Hepatic stellate cell (primary cell): ENCODE data around the gene AP1G2.
A peak's percentile ranks its signal among the peaks of the same experiment; 100 is the strongest.
"Not testable (repeated sequence)": the region's sequence is repeated elsewhere in the genome, so short reads cannot be mapped to it uniquely, and the experiment has no call there.

Experiments
- DNase-seq: peaks from one replicate; pipeline ENCODE4 v3.0.0; 2011; ENCODE audit warnings: low spot score

AP1G2 gene

GRCh38 chr14:23567186-23568020, at the start of gene AP1G2:
Gene AP1G2, minus strand, starts transcription at chr14:23567791. Its CDS starts 477 bp downstream, at chr14:23567314.
- peak; percentile 66 for DNase-seq

DNA sequence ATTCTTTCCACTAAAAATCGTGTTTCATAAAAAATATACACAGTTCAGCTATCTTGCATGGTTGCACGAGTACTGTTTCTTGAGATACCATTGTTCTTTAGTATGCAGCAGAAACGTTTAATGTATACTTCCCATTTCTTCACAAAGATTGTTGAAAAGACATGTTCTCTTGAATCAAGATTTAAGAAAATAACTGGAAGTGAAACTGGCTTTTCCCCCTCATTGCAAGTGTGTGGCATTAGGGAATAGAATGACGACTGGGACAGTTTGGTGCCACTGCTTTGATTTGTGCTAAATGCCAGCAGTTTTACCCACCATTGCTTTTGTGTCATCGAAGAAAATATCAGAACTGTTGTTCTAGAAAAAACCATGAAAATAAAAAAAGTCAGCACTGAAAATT, 48.3 kb upstream of the AP1G2 start:
- DNase-seq, result no peak

GRCh38 chr14:23614395-23614828, 46.8 kb upstream of the AP1G2 start:
- DNase-seq, result no peak

DNA sequence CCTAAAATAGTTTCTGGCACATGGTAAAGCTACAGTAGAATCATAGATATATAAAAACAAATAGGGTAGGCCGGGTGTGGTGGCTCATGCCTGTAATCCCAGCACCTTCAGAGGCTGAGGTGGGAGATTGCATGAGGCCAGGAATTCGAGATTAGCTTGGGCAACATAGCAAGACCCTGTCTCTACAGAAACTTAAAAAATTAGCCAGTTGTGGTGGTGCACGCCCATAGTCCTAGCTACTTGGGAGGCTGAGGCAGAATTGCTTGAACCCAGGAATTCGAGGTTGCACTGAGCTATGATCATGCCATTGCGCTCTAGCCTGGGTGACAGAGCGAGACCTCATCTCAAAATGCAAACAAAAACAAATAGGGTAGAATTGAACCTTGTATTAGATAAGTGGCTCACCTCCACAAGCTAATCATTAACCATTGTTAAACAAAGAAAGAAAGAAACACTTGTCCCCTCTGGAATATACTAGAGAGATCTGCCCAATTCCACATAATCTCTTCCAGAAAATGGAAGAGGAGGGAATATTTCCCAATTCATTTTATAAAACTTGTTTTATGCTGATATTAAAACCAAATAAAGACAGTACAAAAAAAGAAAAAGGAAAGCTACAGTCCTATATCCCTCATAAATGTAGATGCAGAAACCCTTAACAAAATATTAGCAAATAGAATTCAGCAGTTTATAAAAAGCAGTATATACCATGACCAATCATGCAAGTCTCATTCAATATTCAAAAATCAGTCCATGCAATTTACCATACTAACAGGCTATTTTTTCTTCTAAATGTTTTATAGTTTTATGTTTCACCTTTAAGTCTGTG, 45.9 kb upstream of the AP1G2 start:
- DNase-seq, result no peak

GRCh38 chr14:23612802-23613201, 45.2 kb upstream of the AP1G2 start:
- DNase-seq, result no peak

- no peak for DNase-seq
Measured at GRCh38 chr14:23612354-23612732, 44.8 kb upstream of the AP1G2 start.

GRCh38 chr14:23610815-23611289, 43.3 kb upstream of the AP1G2 start:
- DNase-seq, result no peak

GRCh38 chr14:23610090-23610814, 42.7 kb upstream of the AP1G2 start:
- DNase-seq, result no peak

DNA sequence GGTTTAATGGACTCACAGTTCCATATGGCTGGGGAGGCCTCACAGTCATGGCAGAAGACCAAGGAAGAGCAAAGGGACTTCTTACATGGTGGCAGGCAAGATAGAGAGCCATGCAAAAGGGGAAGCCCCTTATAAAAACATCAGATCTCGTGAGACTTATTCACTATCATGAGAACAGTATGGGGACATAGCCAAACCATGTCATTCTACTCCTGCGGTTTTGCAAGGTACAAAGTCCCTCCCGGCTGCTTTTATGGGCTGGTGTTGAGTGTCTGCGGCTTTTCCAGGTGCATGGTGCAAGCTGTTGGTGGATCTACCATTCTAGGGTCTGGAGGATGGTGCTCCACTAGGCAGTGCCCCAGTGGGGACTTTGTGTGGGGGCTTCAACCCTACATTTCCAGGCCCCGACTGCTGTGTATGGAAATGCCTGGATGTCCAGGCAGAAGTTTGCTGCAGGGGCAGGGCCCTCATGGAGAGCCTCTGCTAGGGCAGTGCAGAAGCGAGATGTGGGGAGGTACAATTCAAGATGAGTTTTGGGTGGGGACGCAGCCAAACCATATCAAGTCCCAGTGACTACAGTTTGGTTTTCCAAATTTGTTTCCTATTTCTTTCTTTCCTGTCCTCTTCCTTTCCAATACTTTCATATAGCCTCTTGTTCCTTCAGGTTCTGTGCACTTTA, 42.0 kb upstream of the AP1G2 start:
- DNase-seq, result not testable (repeated sequence)

DNA sequence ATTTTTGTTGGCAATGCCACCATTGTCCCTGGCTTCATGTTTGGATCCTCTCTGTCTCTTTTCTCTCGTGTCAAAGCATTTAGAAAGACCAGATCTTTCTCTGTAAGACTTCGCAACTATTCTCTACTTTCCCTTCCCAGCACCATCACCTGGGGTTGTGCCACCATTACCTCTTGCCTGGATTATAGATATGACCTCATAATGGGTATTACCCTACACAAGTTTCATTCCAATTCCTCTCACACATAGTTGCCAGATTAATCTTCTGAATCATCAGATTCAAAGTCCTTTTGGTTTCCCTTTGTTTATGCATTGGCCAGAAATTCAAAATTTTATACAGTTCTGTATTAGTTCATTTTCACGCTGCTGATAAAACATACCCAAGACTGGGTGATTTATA, 41.4 kb upstream of the AP1G2 start:
- DNase-seq, result no peak

GRCh38 chr14:23608454-23608853, 40.9 kb upstream of the AP1G2 start:
- no peak for DNase-seq

DNA sequence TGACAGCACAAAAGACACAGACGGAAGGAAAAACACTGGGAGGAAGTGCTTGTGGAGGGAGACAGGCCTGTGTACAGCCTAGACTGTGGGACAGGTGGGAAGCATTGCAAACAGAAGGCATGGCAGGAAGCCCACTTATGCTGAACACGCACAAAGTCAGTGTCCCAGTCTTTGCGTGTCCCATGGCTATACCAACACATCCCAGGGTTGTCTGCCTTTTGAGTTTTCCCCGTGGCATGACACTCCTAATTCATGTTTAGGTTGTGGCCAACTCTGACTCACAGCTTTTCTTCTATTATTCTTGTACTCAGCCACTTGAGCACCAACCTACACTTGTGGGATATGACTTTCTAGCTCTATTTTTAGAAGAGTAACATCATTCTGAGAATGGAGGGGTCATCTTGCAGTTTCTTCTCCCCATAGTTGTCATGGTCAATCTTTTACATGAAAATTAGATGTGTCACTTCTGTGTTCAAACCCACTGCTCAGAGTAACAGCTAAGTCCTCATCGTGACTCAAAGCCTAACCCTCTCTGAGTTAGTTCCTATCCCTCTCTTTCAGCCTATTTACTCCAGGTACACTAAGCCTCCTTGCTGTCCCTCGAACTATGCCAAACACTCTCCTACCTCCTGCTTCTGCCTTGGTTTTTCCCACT, 38.5 kb upstream of the AP1G2 start:
- DNase-seq, result no peak

DNA sequence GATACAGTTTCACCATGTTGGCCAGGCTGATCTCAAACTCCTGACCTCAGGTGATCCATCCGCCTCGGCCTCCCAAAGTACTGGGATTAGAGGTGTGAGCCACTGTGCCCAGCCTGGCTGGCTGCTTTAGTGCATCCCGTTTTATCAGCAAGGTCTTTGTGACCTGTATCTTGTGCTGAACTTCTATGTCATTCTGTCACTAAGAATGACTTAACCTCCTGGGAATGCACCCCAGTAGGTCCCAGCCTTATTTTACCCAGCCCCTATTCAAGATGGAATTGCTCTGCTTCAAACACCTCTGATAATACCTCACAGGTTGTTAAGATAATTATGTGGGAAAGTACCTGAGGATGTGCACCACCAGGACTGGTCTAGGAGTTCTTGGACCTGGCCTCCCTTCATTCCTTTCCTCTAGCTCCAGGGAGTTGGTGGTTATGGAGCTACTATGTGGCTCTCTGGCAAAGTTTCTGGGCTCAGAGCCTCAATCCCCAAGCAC, 37.1 kb upstream of the AP1G2 start:
- no peak for DNase-seq

GRCh38 chr14:23604148-23604547, 36.6 kb upstream of the AP1G2 start:
- DNase-seq, result no peak

DNA sequence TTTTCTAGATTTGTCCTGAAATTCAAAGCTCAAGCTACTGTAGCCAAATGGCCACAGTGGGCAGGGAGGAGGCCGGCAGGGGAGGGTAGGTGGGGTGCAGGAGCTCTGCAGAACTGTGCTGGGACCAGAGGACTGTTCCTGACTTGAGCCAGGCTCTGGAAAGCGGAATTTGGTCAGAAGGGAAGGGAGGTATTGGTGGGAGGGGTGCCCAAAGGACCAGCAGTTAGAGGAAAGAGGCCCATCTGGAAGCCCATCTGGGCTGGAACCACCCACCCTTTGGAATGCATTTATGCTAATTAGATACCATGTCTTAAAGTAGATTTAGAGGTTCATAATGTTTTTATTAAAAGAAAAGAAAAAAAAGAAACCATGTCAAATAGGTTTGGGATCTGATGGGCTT, 35.5 kb upstream of the AP1G2 start:
- DNase-seq, result no peak

DNA sequence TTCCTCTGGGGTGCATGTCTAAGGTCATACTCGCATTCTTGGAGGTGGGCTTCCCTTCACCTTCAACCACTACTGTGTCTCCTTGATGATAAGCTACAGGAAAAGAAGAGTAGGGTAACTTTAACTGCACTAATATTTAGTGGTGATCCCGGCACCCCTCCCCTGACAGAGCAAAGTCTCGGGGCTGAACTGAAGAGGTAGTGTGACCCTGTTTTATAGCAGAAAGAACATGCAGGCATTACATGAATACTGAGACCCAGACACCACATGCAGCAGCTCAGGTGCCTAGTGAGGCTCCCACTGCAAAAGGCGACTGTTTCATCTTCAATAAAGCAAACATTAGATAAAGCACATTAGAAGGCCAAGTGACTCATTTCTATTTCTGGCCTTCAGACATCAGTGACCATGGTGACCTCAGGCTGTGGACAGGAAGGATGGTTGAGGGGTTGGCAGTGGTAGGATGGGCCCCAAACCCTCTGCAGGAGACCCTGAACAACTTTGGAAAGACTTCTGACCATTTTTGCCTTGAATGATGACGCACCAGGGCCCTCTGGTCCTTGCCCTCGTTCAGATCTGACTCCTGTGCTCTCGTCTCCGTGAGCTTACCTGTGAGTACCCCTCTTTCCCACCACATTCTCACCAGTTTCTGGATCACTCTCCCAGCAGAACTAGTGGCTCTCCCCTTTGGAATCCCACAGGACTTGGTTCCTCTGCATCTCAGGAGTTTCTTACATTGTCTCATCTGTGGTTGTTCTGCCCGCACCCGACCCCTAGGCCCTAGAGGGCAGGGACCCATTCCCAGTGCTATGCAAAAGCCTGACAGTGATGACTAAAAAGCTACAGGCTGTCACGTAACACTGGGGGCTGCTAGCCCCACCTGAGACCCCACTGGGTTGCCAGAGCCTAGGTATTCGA, 34.8 kb upstream of the AP1G2 start:
- DNase-seq, result no peak

GRCh38 chr14:23601845-23602180, 34.2 kb upstream of the AP1G2 start:
- DNase-seq, result no peak

- DNase-seq, result no peak
Measured at GRCh38 chr14:23601424-23601823, 33.8 kb upstream of the AP1G2 start.

GRCh38 chr14:23600806-23601205, 33.2 kb upstream of the AP1G2 start:
- no peak for DNase-seq

GRCh38 chr14:23600322-23600707, 32.7 kb upstream of the AP1G2 start:
- DNase-seq, result no peak
